Peyer's patch (tissue), 4 donors: Measurements from ENCODE around the gene MYO3A. TPM values are rescaled to one million over a fixed set of nuclear protein-coding genes. Genes with fewer than 3 reads are reported as not detected.

Experiments
- DNase-seq, 3 donors: peaks; one replicate each; pipeline ENCODE4 v3.0.0-alpha.2; 2017 to 2019
- H3K27ac ChIP-seq, 4 donors: fragments of 200-600 bp; sonication (generic); one replicate each; pipeline ENCODE4 v1.5.1; 2016 to 2019
- H3K27me3 ChIP-seq, 2 donors: fragments of 200-600 bp; sonication (generic); one replicate each; pipeline ENCODE4 v1.5.1; 2019
- H3K36me3 ChIP-seq, 3 donors: fragments of 200-600 bp; sonication (generic); one replicate each; pipeline ENCODE4 v1.5.1; 2016 to 2019
- H3K4me1 ChIP-seq, 4 donors: fragments of 200-600 bp; sonication (generic); one replicate each; pipeline ENCODE4 v1.5.1; 2016 to 2019
- H3K4me3 ChIP-seq, 4 donors: fragments of 200-600 bp; sonication (generic); 1 replicate in 3 of 4; 2 replicates in 1 of 4; pipeline ENCODE4 v1.5.1; 2016 to 2019; ENCODE audit warnings: mild to moderate bottlenecking in 1 of 4
- H3K9me3 ChIP-seq, 4 donors: fragments of 200-600 bp; sonication (generic); one replicate each; pipeline ENCODE4 v1.5.1; 2016 to 2019; ENCODE audit warnings: mild to moderate bottlenecking in 1 of 4
- CTCF ChIP-seq, 6 experiments: fragments of 450-650 bp in 4 of 6; fragments of 200-600 bp in 2 of 6; sonication (generic) in 1 of 6; IDR thresholded peaks; one replicate each; pipeline ENCODE4 v1.5.1; 2017 to 2019; ENCODE audit warnings: antibody characterized with exemption in 6 of 6, mild to moderate bottlenecking in 3 of 6, moderate library complexity in 1 of 6
- POLR2A ChIP-seq, 2 donors: fragments of 450-650 bp; IDR thresholded peaks; one replicate each; pipeline ENCODE4 v1.5.1; 2017; ENCODE audit warnings: antibody characterized with exemption in 2 of 2, mild to moderate bottlenecking in 2 of 2, moderate library complexity in 2 of 2
- total RNA-seq, 4 donors: library from RNA; depleted of rRNA; stranded (reverse); fragments of >200 nt; gene quantifications; one replicate each; pipeline ENCODE4 v1.1.0, GENCODE V29; 2016

The MYO3A gene
- total RNA-seq, 4 donors from 2014 or later: 0.13 to 1.7 TPM; not detected in 2

DNA sequence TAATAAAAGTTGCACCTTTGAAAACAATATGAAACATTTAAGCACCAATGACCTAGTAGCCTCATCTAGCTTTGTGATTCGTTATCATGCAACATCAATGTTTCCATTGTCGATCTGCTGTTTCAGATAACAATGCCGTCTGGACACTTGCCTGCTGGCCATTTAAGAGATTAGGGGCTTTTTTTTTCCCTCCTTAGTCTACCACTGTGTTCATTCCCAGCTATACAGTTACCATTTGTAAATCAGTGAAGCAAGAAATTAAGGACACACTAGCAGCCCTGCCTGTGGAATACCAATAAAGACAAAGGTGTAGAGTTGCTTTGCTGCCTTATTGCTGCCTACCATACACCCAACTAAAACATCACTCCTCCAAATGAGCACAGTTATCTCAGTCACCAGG is 37.6 kb upstream of the MYO3A start:
- no peak for DNase-seq
- Histone ChIP-seq H3K27ac (no peak overlapping the region), H3K9me3 (no peaks in the 10 kb centered on the region), H3K27me3 (no peaks in the 10 kb centered on the region), H3K36me3 (no peaks in the 10 kb centered on the region), H3K4me1 (no peaks in the 10 kb centered on the region), H3K4me3 (no peak overlapping the region)
- TF ChIP-seq POLR2A (IDR thresholded peaks at IDR 0.05) (no peak), CTCF (IDR thresholded peaks at IDR 0.05) (no peak)

DNA sequence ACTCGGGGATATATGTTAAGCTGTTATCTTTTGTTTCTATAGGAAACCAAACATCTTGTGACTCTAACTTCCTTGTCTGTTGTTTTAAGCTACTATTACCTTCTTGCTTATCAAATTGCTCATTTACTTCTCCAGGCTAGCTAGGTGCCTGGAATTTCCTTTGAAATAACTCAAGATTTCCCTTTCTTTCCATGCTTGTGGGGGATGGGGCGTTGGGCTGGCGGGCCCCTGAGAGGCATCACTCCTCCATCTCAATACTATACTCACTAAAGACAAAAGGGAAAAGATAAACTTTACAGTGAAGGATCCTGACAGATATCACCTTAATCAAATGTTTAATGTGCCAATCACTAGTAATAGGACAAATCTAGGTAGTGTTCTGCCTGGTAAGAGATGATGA is 34.7 kb upstream of the MYO3A start:
- Histone ChIP-seq H3K36me3 (no peaks in the 10 kb centered on the region), H3K27ac (no peak overlapping the region), H3K9me3 (no peaks in the 10 kb centered on the region), H3K27me3 (no peaks in the 10 kb centered on the region), H3K4me3 (no peak overlapping the region), H3K4me1 (no peaks in the 10 kb centered on the region)
- DNase-seq: no peak
- TF ChIP-seq POLR2A (IDR thresholded peaks at IDR 0.05): no peak
- TF ChIP-seq CTCF (IDR thresholded peaks at IDR 0.05): no peak

- H3K9me3 ChIP-seq: no peaks in the 10 kb centered on the region
- no peaks in the 10 kb centered on the region for H3K27me3 ChIP-seq
- H3K27ac ChIP-seq: no peak overlapping the region
- no peak for DNase-seq
- no peak overlapping the region for H3K4me3 ChIP-seq
- H3K36me3 ChIP-seq: no peaks in the 10 kb centered on the region
- TF ChIP-seq POLR2A (IDR thresholded peaks at IDR 0.05): no peak
- no peak for TF ChIP-seq CTCF (IDR thresholded peaks at IDR 0.05)
- H3K4me1 ChIP-seq: no peaks in the 10 kb centered on the region
These were observed 32.8 kb upstream of the MYO3A start for GRCh38 chr10:25901199-25901598.

GRCh38 chr10:25902002-25902401 is 32.0 kb upstream of the MYO3A start:
- no peaks in the 10 kb centered on the region for H3K4me1 ChIP-seq
- no peak overlapping the region for H3K4me3 ChIP-seq
- no peaks in the 10 kb centered on the region for H3K27me3 ChIP-seq
- H3K27ac ChIP-seq: no peak overlapping the region
- no peaks in the 10 kb centered on the region for H3K36me3 ChIP-seq
- H3K9me3 ChIP-seq: no peaks in the 10 kb centered on the region
- no peak for TF ChIP-seq POLR2A (IDR thresholded peaks at IDR 0.05)
- no peak for TF ChIP-seq CTCF (IDR thresholded peaks at IDR 0.05)
- no peak for DNase-seq

- Histone ChIP-seq H3K27ac (no peak overlapping the region), H3K9me3 (no peaks in the 10 kb centered on the region), H3K36me3 (no peaks in the 10 kb centered on the region), H3K27me3 (no peaks in the 10 kb centered on the region), H3K4me1 (no peaks in the 10 kb centered on the region), H3K4me3 (no peak overlapping the region)
- DNase-seq: no peak
- TF ChIP-seq POLR2A (IDR thresholded peaks at IDR 0.05) (no peak), CTCF (IDR thresholded peaks at IDR 0.05) (no peak)
These were observed 26.8 kb upstream of the MYO3A start for GRCh38 chr10:25907261-25907660.

DNA sequence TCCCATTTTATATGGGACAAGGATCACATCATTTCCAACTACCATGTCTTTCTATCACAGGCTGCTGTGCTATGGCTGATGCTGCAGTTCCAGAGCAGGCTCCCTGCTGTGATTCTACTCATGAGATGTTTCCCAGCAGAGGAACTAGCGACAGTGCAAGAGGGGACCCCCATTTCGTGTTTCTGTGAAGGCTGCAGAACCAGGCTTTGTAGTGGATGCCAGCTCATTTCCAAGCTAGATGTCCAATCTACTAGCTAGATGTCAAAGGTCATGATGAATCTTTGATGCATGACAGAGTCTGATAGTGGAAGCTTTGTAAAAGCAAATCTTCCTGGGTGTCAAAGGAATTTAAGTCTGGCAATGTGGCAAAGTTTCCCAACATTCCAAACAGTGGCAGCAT is 21.2 kb upstream of the MYO3A start:
- no peak overlapping the region for H3K4me3 ChIP-seq
- DNase-seq: no peak
- no peaks in the 10 kb centered on the region for H3K27me3 ChIP-seq
- H3K27ac ChIP-seq: no peak overlapping the region
- H3K36me3 ChIP-seq: no peaks in the 10 kb centered on the region
- TF ChIP-seq CTCF (IDR thresholded peaks at IDR 0.05) (no peak), POLR2A (IDR thresholded peaks at IDR 0.05) (no peak)
- no peaks in the 10 kb centered on the region for H3K9me3 ChIP-seq
- H3K4me1 ChIP-seq: no peaks in the 10 kb centered on the region
